GM18505 (cell line): ENCODE data around the gene TBCA.
A peak's percentile ranks its signal among the peaks of the same experiment; 100 is the strongest.

ENCODE experiments used
- ATAC-seq: cut with Tn5 transposase; IDR thresholded peaks from one replicate; pipeline ENCODE4 v1.9.1; 2021; ENCODE audit not compliant: unreplicated experiment
- POLR2A ChIP-seq: IDR thresholded peaks from 4 replicates; pipeline ENCODE4 v1.6.1; 2011; ENCODE audit warnings: borderline replicate concordance; ENCODE audit not compliant: insufficient read depth, insufficient read length; ENCODE audit errors: extremely low read depth

The TBCA gene

DNA sequence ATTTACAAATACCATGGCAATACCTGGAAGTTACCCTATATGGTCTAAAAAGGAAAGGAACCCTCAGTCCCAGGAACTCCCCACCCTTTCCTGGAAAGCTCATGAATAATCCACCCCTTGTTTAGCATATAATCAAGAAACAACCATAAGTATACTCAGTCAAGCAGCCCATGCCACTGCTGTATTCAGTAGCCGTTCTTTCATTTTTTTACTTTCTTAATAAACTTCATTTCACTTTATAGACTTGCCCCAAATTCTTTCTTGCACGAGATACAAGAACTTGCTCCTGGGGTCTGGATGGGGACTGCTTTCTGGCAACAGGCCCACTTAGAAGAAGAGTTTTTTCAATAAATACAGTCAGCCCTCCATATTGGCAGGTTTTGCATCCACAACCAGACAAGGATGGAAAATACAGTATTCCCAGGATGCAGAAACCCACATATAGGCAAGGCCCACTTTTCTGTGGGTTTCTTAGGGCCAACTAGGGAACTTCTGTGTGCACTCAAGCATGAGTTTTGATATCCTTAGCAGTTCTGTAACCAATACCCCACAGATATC is 2.8 kb upstream of the TBCA start:
- no peak for ATAC-seq
- TF ChIP-seq POLR2A: no peak

DNA sequence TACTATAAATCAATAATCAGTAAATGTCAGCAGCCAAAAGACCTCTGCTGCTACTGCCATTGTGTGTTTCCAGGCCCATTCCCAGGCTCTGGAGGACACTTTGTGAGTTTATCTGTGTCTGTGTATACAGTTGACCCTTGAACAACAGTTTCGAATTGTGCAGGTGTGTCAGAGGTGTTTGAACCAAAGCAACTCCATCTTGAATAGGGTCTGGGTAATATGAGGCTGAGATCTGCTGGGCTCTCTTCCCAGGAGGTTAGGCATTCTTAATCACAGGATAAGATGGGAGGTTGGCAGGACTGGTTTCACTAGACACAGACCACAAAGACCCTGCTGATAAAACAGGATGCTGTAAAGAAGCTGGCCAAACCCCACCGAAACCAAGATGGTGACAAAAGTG is 2.3 kb upstream of the TBCA start:
- ATAC-seq: no peak
- no peak for TF ChIP-seq POLR2A

DNA sequence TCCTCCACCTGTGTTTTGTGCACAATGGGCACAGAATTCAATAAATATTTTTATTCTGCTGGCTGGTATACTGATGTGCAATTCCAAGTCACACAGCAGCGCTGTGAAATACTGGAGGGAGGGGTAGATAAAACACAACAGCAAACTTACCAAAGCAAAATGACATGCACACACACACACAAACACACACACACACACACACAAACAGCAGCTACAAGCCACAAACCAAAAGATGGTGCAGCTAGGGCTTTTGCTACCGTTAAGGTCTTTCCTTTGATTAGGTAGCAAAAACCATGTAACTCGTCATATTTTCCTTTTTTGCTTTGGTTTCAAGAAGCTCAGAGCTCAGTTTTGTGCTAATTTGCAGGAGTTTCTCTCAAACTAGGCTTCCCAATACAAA is 1.8 kb upstream of the TBCA start:
- ATAC-seq: no peak
- no peak for TF ChIP-seq POLR2A

DNA sequence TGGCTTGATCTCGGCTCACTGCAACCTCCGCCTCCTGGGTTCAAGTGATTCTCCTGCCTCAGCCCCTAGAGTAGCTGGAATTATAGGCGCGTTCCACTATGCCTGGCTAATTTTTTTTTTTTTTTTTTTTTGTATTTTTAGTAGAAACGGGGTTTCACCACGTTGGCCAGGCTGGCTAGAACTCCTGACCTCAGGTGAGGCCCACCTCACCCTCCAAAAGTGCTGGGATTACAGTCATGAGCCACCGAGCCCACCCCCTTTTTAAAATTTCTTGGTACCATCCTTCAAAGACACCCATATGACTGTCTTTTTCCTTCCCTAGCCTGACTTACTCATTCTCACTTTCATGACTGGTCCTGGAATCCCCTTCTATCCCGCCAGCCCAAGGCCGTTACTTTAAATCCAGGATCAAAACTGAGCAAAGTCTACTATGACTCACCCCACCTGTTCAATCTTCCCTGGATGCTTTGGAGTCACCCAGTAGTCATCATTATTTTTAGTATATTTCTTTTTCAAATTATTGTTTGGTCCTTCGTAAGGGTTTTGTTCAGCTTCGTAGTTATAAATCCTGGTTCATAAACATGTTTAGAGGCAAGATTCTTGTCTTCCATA is 1.2 kb upstream of the TBCA start:
- TF ChIP-seq POLR2A: no peak
- no peak for ATAC-seq

DNA sequence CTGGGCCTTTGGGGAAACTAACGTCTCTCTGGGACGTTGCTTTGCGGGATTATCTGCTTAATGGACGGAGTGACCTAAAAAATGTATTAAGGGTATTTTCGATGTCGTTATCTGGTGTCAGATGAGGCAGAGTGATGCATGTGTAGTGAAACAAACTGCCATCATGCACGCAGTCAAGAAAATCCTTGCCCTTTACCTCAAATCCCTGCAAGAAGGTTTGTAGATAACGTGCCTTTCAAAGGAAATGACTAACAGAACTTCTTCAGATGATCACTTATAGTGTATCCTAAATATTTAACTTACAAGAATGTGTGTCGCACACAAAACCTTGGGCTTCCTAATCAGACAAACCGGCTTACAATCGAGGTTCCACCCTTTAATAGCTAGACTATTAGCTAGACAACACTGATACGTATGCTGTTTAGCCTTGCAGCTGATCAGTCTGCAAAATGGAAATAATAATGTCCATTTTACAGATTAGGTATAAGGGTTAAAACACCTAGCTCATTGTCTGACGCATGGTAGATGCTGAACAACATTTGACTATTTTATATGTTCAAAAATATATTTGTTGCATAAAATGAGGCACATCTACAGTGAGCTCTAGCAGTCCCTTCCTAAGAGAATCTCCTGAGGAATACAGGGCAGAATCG is 541 bp upstream of the TBCA start:
- no peak for TF ChIP-seq POLR2A
- no peak for ATAC-seq

DNA sequence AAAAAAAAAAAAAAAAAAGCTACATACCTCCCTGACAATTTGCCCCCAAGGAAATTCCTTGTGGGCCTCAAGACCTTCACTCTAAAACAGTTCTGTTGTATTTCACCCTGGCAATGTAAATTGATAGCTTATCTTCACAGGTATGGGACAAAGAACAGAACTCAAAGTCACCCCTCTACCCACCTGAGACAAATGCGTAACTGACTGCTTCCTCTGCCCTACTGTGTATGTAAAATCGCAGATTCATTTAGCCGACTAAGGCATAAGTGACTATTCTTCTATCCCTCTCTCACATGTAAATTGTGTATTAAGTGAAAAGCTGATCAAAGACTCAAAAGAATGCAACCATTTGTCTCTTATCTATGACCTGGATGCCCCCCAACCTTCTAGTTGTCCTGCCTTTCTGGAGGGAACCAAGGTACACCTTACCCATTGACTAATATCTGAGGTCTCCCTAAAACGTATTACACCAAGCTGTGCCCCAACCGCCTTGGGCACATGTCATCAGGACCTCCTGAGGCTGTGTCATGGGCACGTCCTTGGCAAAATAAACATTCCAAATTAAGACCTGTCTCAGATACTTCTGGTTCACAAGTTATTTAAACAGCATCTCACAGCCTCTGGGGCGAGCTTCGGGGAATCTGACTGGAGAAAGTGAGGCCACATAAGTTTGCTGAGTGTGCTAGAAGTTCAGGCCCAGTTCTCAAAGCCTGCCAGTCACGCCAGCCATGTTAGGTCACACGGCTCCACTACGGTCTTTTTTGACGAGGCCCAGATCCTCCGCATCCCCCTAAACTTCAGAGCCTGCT is 954 bp downstream of the TBCA start:
- TF ChIP-seq POLR2A: no peak
- ATAC-seq: peak; percentile 13

DNA sequence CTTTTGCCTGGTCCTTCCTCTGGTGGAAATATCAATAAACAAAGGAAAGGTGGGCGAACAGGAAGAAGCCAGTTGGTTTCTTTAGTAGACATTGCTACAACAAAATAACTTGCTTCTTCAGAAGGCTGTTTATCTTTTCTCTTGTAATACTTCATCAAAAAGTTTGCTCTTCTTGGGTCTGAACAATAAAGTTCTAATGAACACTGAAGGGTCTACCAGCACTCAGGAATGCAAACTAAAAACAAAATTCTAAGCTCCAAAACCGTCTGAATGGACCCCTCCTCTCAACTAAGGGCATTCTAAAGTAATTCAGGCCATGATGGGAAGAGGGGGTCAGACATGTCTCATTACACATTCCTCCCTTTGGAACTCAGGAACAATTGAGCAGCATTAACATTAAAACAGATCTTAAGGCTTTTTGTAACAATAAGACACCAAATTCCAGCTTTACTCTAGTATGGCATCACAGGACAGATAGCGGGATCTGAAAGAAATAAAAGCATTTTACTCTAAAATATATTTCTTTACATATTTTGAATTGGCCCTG is 2.3 kb downstream of the TBCA start:
- ATAC-seq: no peak
- TF ChIP-seq POLR2A: no peak

DNA sequence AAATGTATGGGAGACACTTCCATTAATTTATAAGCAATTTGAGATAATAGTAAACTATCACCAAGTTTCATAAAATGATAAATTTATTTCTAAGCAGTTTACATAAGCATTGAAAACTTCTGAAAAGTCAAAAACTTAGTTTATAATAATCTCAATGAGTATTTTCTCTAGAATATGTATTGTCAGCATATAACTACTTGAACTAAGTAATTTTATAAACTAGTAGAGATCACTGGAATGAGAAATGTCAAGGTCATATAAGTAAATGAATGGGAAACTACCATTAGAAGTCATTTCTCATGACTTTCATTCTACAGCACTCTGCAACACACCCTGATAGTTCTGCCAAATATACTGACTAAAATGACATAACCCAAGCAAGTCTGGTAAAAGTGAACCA is 3.4 kb downstream of the TBCA start:
- no peak for ATAC-seq
- TF ChIP-seq POLR2A: no peak

DNA sequence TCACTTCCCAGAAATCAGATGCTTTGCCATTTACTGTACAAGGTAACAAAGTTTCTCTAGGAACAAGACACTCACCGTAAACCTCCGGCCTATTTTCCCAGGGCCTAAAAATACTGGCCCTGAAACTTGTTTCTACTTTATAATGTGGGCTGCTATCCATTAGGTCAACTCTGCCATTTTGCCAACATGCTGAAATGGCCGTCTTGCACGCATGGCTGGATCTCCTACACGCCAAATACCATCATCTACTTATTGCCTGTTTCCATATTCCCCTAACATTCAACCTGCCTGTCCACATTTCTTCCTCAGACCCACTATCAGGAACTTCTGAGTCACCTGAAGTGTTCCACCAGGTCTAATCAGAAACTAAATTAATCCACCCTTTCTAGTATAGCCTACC is 4.7 kb downstream of the TBCA start:
- no peak for TF ChIP-seq POLR2A
- no peak for ATAC-seq

DNA sequence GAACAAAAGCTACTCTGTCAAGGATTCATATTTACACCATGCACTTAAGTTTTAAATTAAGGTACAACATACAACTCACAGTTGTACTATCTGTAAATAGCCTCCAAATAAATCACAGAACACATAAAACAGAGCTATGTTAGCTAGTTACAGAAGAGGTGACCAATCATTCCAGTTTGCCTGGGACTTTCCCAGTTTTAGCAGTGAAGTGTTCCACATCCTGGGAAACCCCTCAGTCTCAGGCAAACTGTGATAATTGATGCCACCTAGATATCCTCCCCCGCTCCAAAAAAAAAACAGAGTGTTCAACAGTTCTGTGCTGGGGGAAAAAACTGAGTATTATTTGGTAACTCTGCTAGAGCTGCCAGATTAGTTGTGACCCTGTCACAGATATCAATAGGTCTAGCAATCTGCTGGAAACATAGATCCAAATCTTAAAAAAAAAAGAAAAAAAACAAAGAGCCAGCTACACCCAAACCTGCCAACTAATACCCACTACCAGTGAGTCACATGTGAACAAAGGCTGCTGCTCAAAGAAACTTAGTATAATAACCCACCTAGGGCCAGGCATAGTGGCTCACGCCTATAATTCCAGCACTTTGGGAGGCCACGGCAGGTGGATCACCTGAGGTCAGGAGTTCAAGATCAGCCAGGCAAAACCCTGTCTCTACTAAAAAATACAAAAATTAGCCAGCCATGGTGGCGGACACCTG is 5.7 kb downstream of the TBCA start:
- no peak for ATAC-seq

DNA sequence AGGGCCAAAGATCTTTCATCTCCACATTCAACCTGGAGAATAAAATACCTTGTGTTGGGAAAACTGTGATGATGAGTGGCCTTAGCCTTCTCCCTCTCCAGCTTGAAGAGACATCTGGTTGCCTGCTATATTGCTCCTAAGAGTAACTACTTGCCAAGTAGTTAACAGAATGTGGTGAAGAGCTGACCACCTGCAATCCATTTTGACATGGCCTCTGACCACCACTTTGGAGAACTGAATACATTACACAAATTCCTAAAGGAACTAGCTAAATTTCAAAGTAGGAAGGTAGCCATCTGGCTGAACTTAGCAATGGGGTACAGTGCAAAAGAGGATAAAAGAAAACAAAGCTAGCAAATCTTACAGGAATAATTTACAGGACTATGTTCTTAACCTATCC is 7.2 kb downstream of the TBCA start:
- TF ChIP-seq POLR2A: no peak
- no peak for ATAC-seq

More for the DNA sequence above, 5.7 kb downstream of the TBCA start:
- no peak for TF ChIP-seq POLR2A

DNA sequence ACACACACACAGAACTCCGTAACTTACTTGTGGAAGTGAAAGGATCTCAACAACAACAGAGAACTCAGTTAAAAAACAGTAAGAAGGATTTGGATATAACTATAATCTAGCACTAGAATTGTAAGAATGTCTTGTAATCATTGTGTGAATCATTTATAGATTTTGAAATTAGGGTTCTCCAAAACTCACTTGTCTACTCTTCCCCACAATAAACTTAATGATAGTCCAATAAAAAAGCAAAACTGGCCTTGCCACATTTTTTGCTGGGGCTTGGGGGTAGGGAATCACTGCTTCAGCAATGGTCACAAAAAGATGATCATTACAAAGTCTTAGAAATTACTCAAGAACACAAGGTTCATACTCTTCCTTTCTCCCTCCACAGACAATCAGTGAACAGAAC is 8.8 kb downstream of the TBCA start:
- no peak for TF ChIP-seq POLR2A
- no peak for ATAC-seq

DNA sequence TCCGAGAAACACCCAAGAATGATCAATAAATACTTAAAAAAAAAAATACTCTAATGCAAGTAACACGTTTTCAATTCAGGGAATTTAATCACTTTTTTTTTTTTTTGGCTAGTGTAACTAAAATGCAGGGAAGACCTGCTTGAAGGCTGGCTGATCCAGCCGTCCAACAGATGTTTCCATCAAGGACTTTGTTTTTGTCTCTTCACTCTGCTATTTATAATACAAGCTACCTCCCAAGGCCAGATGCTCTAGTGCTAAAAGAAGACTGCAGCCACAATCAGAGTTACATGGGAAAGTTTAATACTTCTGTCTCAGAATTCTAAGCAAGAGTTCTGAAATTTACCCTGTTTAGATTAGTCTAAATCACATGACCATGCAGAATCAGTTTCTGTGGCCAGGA is 14.5 kb downstream of the TBCA start:
- ATAC-seq: no peak
- no peak for TF ChIP-seq POLR2A
